Left ventricle myocardium inferior (tissue), 1 donor: Measurements from ENCODE around the gene POU2F1. TPM values are rescaled to one million over a fixed set of nuclear protein-coding genes. Genes with fewer than 3 reads are reported as not detected.

Experiments
- DNase-seq: peaks from one replicate; pipeline ENCODE4 v3.0.0-alpha.2; 2020
- H3K27ac ChIP-seq: fragments of 200-600 bp; replicated peaks from 2 replicates; pipeline ENCODE4 v1.8.0; 2021
- H3K27me3 ChIP-seq: fragments of 200-600 bp; 2 replicates; pipeline ENCODE4 v1.8.0; 2021; ENCODE audit warnings: low read depth
- H3K36me3 ChIP-seq: fragments of 200-600 bp; 2 replicates; pipeline ENCODE4 v1.8.0; 2021
- H3K4me1 ChIP-seq: fragments of 200-600 bp; 2 replicates; pipeline ENCODE4 v1.8.0; 2021
- H3K4me3 ChIP-seq: fragments of 200-600 bp; 2 replicates; pipeline ENCODE4 v1.8.0; 2021; ENCODE audit warnings: mild to moderate bottlenecking, moderate library complexity
- H3K9me3 ChIP-seq: fragments of 200-600 bp; replicated peaks from 2 replicates; pipeline ENCODE4 v1.8.0; 2021
- CTCF ChIP-seq: fragments of 200-600 bp; IDR thresholded peaks from 2 replicates; pipeline ENCODE4 v1.8.0; 2021; ENCODE audit warnings: antibody characterized with exemption, mild to moderate bottlenecking, borderline replicate concordance
- intact Hi-C: fragments of 100-400 bp; cut with micrococcal nuclease; formaldehyde crosslinking; loops from one replicate; pipeline ENCODE4 v1.11.0; 2022
- total RNA-seq: library from RNA; stranded (reverse); fragmentation: NEBNext Ultra II Directional; extraction: Animal tissue kit (Norgen Biotek cat#: 25700); gene quantifications from one replicate; pipeline ENCODE4 v1.2.1, GENCODE V29; 2021
- donor health status: DM: no; HTN: yes; CAD: no; lungs with severe emphysema.

POU2F1 gene
- total RNA-seq, 1 donor from 2014 or later = 7.5 TPM

GRCh38 chr1:167400359-167400953, 179.8 kb downstream of the POU2F1 start:
- no peaks in the 10 kb centered on the region for H3K9me3 ChIP-seq
- peaks cover 69% of the 10 kb centered on the region for H3K36me3 ChIP-seq
- H3K4me3 ChIP-seq = no peak overlapping the region
- H3K27ac ChIP-seq = no peak overlapping the region
- no peak for TF ChIP-seq CTCF
- DNase-seq = no peak
- H3K4me1 ChIP-seq = no peaks in the 10 kb centered on the region
- no peaks in the 10 kb centered on the region for H3K27me3 ChIP-seq
- intact Hi-C loops = no loop called here

- H3K4me1 ChIP-seq = no peaks in the 10 kb centered on the region
- peak; percentile 58 for TF ChIP-seq CTCF
- H3K36me3 ChIP-seq = peaks cover 66% of the 10 kb centered on the region
- H3K27ac ChIP-seq = no peak overlapping the region
- no peak for DNase-seq
- H3K9me3 ChIP-seq = no peaks in the 10 kb centered on the region
- no peaks in the 10 kb centered on the region for H3K27me3 ChIP-seq
- intact Hi-C loops = no loop called here
- H3K4me3 ChIP-seq = no peak overlapping the region
These were observed 180.7 kb downstream of the POU2F1 start for GRCh38 chr1:167401260-167401873.

- no peaks in the 10 kb centered on the region for H3K27me3 ChIP-seq
- H3K4me3 ChIP-seq = no peak overlapping the region
- peaks cover 57% of the 10 kb centered on the region for H3K36me3 ChIP-seq
- no peaks in the 10 kb centered on the region for H3K9me3 ChIP-seq
- intact Hi-C loops = no loop called here
- no peak for TF ChIP-seq CTCF
- no peaks in the 10 kb centered on the region for H3K4me1 ChIP-seq
- H3K27ac ChIP-seq = no peak overlapping the region
- no peak for DNase-seq
These were observed 183.6 kb downstream of the POU2F1 start for GRCh38 chr1:167404161-167404888.

GRCh38 chr1:167404908-167405307, 184.2 kb downstream of the POU2F1 start:
- Histone ChIP-seq H3K27me3 (no peaks in the 10 kb centered on the region), H3K36me3 (peaks cover 54% of the 10 kb centered on the region), H3K27ac (no peak overlapping the region), H3K9me3 (no peaks in the 10 kb centered on the region), H3K4me3 (no peak overlapping the region), H3K4me1 (no peaks in the 10 kb centered on the region)
- no peak for TF ChIP-seq CTCF
- no peak for DNase-seq
- intact Hi-C loops = no loop called here

GRCh38 chr1:167408355-167408754, 187.7 kb downstream of the POU2F1 start:
- no peak for TF ChIP-seq CTCF
- intact Hi-C loops = no loop called here
- Histone ChIP-seq H3K27me3 (no peaks in the 10 kb centered on the region), H3K4me3 (no peak overlapping the region), H3K36me3 (peaks cover 58% of the 10 kb centered on the region), H3K9me3 (no peaks in the 10 kb centered on the region), H3K4me1 (no peaks in the 10 kb centered on the region), H3K27ac (no peak overlapping the region)
- no peak for DNase-seq
